ENCODE results near the gene PPP4R4.

PPP4R4 gene

DNA sequence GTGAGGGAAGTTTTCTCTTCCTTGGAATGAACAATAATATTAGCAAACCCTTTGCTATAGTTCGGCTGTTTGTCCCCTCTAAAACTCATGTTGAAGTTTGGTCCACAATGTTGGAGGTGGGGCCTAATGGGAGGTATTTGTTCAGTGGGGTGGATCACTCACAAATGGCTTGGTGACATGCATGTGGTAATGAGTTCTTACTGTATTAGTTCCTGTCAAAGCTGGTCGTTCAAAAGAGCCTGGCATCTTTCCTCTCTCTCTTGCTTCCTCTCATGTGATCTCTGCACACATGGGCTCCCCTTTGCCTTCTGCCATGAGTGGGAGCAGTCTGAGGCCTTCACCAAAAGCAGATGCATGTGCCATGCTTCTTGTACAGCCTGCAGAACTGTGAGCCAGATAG lies 13.1 kb upstream of the PPP4R4 start:
- no peak for TF ChIP-seq ZNF274 (IDR thresholded peaks at IDR 0.05; ENCODE audit: low read depth, low read length)
- no peak overlapping the region for H3K4me3 ChIP-seq (ENCODE audit: low read length)

DNA sequence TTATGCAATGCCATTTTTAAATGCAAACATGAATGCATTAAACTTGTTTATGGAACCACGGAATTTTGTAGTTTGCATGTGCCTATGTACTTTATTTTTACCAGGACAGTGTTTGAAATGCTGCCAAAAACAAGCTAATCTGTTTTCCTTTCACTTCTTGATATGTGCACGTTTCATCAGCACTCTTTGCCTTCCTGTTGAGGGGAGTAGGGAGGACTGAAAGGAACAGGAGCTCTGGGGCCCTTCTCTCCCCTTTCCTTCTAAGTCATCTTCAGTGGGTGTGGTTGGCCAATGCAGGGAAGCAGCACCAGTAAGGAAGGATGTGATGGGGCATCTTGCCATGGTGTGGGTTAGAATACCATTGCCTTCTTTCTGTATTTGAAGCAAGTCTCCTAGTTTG lies 12.1 kb upstream of the PPP4R4 start:
- no peak overlapping the region for H3K4me3 ChIP-seq (ENCODE audit: low read length)
- no peak for TF ChIP-seq ZNF274 (IDR thresholded peaks at IDR 0.05; ENCODE audit: low read depth, low read length)

DNA sequence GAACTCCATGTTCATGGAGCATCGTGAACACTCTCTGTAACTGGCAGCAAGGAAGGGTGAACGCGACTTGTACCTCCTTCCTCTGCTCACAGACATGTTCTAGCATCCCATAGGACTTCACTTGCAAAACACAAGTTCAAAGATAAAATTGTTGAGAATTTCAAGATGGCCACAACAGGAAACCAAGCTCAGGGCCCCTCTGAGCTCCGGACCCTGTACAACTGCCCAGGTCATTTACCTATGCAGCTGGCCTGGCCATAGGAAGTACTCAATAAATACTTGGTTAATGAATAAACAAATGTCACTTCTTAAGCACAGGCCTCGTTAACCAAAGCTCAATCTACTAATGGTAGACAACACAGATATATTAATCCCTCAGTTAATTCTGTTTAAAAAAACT lies 11.7 kb upstream of the PPP4R4 start:
- no peak overlapping the region for H3K4me3 ChIP-seq (ENCODE audit: low read length)
- no peak for TF ChIP-seq ZNF274 (IDR thresholded peaks at IDR 0.05; ENCODE audit: low read depth, low read length)

DNA sequence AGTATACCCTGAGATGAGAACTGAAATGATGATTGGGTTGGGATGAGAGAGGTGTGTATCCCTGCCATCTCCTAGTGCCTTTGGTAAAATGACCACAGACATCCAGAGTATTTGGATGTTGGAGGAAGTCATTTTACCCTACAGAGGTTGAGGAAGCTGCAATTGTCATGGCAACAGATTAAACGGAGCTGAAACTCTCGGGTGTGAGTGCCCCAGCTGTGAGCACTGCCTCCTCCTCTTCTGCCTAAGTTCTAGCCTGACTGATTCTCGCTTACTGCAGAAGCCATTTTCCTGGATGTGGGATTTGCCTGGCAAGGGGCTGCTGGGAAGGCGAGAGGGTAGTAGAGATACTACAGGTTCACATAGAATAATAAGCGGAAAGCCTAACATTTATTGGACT lies 10.3 kb upstream of the PPP4R4 start:
- TF ChIP-seq ZNF274 (IDR thresholded peaks at IDR 0.05; ENCODE audit: low read depth, low read length): no peak
- H3K4me3 ChIP-seq (ENCODE audit: low read length): no peak overlapping the region

DNA sequence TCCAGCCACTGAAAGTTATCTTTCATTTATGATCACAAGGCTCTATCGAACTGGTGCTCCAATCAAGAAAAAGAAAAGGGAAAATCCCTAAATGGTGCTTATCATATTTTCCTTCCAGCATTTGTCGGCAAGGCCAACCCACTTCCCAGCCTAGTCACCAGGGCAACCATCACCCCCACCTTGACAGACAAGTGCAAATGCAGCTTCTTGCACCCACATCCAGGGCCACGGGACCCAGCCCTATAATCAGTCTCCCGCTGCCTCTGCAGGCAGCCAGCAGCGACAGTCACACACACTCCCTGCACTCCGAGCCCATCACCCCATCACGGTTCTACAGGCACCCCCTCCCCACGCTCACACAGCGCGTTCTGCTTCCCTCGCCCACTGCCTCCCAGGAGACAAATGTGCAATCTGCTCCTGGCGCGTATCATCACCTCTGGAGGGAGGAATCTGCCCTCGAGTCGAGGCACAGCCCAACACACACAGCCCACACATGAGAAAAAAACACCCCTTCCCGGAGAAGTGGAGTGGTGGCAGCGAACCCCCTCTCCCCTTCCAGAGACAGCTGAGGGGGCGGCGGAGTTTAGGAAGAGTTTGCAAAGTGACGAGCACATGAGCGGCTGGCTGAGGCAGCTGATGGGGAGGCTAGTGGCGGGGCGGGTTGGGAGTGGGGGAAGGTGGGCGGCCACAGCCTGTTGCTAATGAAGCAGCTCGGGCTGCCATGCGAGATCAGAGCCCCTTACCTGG lies 9.3 kb upstream of the PPP4R4 start:
- TF ChIP-seq ZNF274 (IDR thresholded peaks at IDR 0.05; ENCODE audit: low read depth, low read length): no peak
- no peak overlapping the region for H3K4me3 ChIP-seq (ENCODE audit: low read length)

DNA sequence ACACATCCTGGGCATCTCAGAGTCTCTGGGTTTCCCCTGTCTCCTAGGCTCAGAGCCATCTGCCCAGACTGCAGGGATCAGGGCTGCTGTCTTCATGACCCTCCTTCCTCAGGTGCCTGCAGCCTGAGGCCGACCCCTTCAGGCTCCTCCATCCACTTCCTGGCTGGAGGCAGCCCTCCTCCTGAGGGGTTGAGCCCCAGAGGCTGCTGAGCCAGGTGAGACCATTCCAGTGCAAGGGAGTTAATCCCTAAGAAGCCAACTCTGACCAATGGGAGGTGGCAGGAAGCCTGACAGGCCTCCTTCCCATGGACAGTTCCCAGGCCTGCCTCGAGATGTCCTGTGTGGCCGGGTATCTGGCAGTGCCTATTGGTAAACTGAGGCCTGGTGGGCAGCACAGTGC lies 8.4 kb upstream of the PPP4R4 start:
- no peak for TF ChIP-seq ZNF274 (IDR thresholded peaks at IDR 0.05; ENCODE audit: low read depth, low read length)
- H3K4me3 ChIP-seq (ENCODE audit: low read length): no peak overlapping the region

DNA sequence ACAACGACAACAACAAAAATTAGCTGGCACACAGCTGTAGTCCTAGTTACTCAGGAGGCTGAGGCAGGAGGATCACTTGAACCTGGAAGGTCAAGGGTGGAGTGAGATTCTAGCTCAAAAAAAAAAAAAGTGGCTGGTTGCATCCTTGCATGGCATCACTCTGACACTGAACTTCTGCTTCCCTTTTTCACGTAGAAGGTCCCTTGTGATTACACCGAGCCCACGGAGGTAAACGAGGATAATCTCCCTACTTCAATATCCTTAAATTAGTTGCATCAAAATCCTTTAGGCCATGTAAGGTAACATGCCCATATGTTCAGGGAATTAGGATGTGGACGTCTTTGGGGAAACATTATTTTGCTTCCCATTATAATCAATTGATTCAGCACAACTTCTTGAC lies 4.0 kb upstream of the PPP4R4 start:
- H3K4me3 ChIP-seq (ENCODE audit: low read length): no peak overlapping the region
- no peak for TF ChIP-seq ZNF274 (IDR thresholded peaks at IDR 0.05; ENCODE audit: low read depth, low read length)

DNA sequence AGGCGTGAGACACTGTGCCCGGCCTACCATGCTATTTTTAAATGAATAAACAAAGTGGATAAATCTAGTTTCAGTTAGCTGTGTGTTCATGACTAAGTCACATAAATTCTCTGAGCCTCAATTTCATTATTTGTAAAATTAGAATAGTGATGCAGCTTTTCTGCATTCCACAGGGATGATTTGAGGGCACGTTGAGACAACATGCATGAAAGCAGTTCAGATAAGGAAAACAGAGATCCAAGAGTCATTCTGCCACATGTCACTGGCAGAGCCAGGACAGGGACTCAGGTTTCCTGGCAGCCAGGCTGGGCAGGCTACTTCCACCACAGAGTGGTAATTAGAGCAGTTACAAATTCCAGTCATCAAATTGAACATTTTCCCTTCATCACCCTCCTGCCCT lies 2.9 kb upstream of the PPP4R4 start:
- no peak overlapping the region for H3K4me3 ChIP-seq (ENCODE audit: low read length)
- TF ChIP-seq ZNF274 (IDR thresholded peaks at IDR 0.05; ENCODE audit: low read depth, low read length): no peak

DNA sequence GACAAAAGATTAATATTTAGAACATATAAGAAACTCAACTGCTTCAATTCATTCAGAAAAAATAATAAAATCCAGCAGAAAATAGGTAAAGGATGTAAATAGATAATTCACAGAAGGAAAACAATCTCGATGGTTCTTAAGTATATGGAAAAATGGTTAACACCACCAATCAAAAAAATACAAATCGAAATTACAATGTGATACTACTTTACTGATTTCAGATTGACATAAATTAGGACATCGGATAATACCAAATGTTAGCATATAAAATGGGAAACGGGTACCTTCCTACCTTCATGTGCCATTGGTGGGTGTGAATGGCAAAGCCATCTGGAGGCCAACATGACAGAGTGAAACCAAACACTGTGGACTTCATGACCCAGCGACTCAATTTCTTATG lies 1.6 kb upstream of the PPP4R4 start:
- no peak for TF ChIP-seq ZNF274 (IDR thresholded peaks at IDR 0.05; ENCODE audit: low read depth, low read length)
- no peak overlapping the region for H3K4me3 ChIP-seq (ENCODE audit: low read length)

DNA sequence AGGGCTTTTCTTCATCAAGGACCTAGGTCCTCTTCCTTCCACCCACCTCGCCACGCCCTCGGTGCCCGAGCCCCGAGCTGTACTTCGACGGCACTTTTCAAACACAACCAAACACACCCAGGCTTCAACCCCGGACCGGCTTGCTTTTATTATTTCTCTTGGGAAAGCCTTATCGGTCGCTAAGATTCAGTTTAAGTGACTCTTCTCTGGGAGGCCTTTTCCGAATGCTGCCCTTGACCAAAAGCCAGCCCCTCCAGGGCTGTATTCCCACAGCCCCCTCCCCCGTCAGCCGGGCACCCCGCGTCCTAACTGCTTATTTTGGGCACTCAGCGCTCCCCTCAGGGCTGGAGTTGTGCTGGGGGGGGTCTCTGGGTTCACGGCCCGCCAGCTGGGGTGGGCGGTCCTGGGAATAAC lies 644 bp upstream of the PPP4R4 start:
- no peak for TF ChIP-seq ZNF274 (IDR thresholded peaks at IDR 0.05; ENCODE audit: low read depth, low read length)
- peak overlapping the region; percentile 68; the same call in 1 of the 2 replicates for H3K4me3 ChIP-seq (ENCODE audit: low read length)

DNA sequence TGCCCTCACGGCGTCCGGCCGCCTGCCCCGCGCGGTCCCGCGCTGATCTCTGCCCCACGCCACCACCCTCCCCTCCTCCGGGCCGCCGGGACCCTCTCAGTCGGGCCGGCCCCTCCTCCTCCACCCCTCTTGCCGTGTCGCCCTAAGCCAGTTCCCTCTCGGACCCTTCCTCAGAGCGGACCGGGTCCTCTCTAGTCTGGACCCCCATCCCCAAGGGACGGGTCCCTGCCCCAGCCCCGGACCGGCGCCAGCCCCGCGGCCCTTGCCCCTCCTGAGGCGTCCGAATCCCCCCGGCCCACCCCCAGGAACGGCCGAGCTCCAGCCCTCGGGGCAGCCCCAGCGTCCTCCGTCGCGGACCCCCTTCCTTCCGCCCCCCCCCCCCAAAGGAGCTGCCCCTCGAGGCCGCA lies 485 bp downstream of the PPP4R4 start:
- no peak for TF ChIP-seq ZNF274 (IDR thresholded peaks at IDR 0.05; ENCODE audit: low read depth, low read length)
- peak overlapping the region; percentile 64 for H3K4me3 ChIP-seq (ENCODE audit: low read length)

DNA sequence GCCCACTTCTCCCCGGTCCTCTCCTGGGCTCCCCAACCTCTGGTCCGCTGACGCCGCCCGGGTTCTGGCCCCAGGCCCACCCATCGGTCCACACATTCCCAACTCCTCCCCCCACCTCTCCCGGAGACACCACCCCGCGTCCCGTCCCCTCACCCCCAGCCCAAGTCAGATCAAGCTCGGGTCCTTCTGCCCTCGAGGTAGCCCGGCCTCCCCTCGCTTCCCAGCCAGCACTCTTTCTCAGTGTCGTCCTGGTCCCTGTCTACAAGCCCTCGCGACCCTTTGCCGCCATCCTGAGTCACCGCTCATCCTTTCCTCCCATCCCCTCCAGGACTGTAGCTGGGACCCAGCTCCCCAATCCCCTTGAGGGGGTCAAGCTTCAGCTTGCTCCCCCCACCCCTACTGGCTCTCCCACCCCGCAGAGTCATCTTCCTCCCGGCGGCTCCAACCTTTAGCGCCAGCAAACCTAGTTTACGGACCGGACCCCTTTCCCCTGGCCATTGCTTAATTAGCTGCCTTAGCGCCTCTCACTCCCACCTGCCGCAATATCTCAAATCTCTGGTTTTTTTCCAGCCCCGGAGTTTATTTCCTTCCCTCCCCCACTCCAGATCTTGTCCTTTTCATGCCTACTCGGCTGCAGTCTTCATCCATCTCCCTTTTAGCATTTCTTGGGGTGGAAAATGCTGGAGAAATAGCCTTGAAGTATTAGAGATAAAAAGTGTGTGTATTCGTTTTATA lies 1.1 kb downstream of the PPP4R4 start:
- TF ChIP-seq ZNF274 (IDR thresholded peaks at IDR 0.05; ENCODE audit: low read depth, low read length): no peak
- peak overlapping the region; percentile 21; the same call in 1 of the 2 replicates for H3K4me3 ChIP-seq (ENCODE audit: low read length)

DNA sequence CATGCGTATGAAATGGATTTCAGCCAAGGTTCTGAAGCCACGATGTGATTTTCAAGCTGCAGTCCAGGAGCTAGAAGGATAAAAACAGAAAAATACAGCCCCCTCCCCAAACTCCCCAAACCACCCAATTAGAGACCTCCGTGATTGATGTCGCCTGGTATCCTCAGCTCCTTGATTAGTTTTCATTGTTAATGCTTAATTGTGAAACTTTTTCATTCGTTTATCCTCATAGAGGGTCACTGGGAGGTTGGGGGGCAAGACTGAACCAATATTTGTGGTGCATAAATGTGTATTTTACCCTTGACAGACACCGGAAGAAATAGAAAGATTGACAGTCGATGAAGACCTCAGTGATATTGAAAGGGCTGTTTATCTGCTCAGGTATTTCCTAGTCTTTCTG lies 1.6 kb downstream of the PPP4R4 start:
- TF ChIP-seq ZNF274 (IDR thresholded peaks at IDR 0.05; ENCODE audit: low read depth, low read length): no peak

DNA sequence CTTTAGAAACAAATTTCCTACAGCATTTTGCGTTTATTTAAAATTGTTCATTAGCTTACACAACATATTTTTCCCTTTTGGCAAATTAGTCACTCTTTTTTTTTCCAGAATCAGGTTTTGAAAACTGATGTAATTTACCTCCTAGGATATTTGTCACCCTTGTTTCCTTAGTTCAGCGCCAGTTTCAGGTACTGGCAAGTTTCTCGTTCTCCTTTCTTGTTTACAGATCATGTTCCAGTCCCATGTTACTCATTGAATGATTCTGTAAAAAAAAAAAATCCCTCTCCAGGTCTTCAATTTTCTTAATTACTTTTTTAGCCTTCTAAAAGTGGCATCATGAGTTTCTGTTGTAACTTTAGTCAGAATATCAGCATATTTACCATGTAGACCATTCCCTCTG lies 2.7 kb downstream of the PPP4R4 start:
- H3K4me3 ChIP-seq (ENCODE audit: low read length): no peak overlapping the region
- no peak for TF ChIP-seq ZNF274 (IDR thresholded peaks at IDR 0.05; ENCODE audit: low read depth, low read length)

More for the DNA sequence above, 1.6 kb downstream of the PPP4R4 start:
- H3K4me3 ChIP-seq (ENCODE audit: low read length): no peak overlapping the region

DNA sequence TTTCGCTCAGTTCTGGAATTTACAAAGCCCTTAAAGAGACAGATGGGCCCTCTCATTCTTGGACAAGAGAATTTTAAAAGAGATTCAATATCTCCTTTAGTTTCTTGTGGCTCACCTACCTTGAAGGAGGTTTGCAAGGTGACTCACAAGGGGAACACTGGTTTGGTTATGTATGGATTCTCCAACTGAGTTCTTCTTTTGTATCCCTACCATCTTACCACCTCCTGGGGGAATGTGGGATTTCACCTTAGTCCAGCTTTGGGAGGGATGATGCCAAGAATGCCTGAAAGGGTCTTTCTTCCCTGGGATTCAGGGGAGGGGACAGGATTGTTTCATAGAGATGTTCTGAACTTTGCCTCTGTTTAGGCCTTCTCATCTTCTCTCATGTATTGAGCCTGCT lies 3.7 kb downstream of the PPP4R4 start:
- TF ChIP-seq ZNF274 (IDR thresholded peaks at IDR 0.05; ENCODE audit: low read depth, low read length): no peak
- H3K4me3 ChIP-seq (ENCODE audit: low read length): no peak overlapping the region

Data from GM08714 (cell line).